Endothelial cell of umbilical vein (primary cell): ENCODE measurements around the gene TANGO6.

Experiments used
- CTCF ChIP-seq, 2 donors: IDR thresholded peaks; 1 replicate in 1 of 2; 2 replicates in 1 of 2; pipeline ENCODE4 v1.5.1; 2011; ENCODE audit warnings: low read length in 2 of 2, mild to moderate bottlenecking in 2 of 2, moderate library complexity in 2 of 2, control low read depth in 1 of 2, inconsistent platforms in 1 of 2, low read depth in 1 of 2; ENCODE audit not compliant: insufficient read depth in 1 of 2; ENCODE audit errors: extremely low read depth in 1 of 2
- EZH2 ChIP-seq: IDR thresholded peaks from 2 replicates; pipeline ENCODE4 v1.6.1; 2012; ENCODE audit warnings: borderline replicate concordance, low read depth, mild to moderate bottlenecking, moderate library complexity, low read length, inconsistent platforms; ENCODE audit not compliant: severe bottlenecking

DNA sequence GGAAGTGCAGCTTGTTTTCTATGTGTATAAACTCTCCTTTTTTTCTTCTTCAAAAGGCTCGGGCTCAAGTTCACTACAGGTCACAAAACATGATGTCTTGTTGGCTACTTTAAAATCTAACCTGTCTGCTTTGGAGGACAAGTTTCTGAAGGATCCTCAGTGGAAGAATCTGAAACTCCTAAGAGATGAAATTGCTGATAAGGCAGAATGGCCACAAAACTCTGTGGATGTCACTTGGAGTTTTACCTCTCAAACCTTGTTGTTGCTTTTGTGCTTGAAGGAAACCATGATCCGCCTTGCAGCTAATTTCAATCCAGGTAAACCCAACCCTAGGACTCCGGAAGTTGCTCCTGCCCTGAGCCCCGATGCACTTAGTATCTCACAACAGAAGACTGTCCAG is 16.5 kb downstream of the TANGO6 start:
- no peak for TF ChIP-seq CTCF (IDR thresholded peaks at IDR 0.05; ENCODE audit: extremely low read depth in 1 of 2, insufficient read depth in 1 of 2, low read depth in 1 of 2, low read length in 2 of 2)
- TF ChIP-seq EZH2: no peak
